ENCODE data around the gene PNKD. TPM values are rescaled to one million over a fixed set of nuclear protein-coding genes. Genes with fewer than 3 reads are reported as not detected.
"Not testable (repeated sequence)": the region's sequence is repeated elsewhere in the genome, so short reads cannot be mapped to it uniquely, and the experiment has no call there.

PNKD gene
- total and polyA plus RNA-seq, 3 donors from 2014 or later, result 79.3 to 90.7 (median 84.2) TPM

GRCh38 chr2:218312267-218312756 is 42.0 kb downstream of the PNKD start:
- H3K27ac ChIP-seq, result peak overlapping the region in 1 of 2 donors; percentile 44
- peaks cover 12% of the 10 kb centered on the region for H3K4me1 ChIP-seq
- no peak for TF ChIP-seq POLR2A (IDR thresholded peaks at IDR 0.05)
- no peak for TF ChIP-seq CTCF (IDR thresholded peaks at IDR 0.05)
- no peak overlapping the region for H3K4me3 ChIP-seq
- no peaks in the 10 kb centered on the region for H3K36me3 ChIP-seq (ENCODE audit: low read depth, missing control alignments)
- 75 to 76% methylated on average over 2 of the region's 2 CpGs for WGBS, 2 donors
- no peaks in the 10 kb centered on the region for H3K27me3 ChIP-seq
- intact Hi-C loops (cut with DNase I; ENCODE audit: low total_unique reads), result no loop called here
- no peaks in the 10 kb centered on the region for H3K9me3 ChIP-seq
- DNase-seq, result no peak

- H3K27ac ChIP-seq, result no peak overlapping the region
- no peak for DNase-seq
- WGBS, 2 donors, result 42 to 67% methylated on average over 1 of the region's 1 CpG
- H3K4me3 ChIP-seq, result no peak overlapping the region
- H3K9me3 ChIP-seq, result no peaks in the 10 kb centered on the region
- TF ChIP-seq POLR2A (IDR thresholded peaks at IDR 0.05), result no peak
- TF ChIP-seq CTCF (IDR thresholded peaks at IDR 0.05), result no peak
- intact Hi-C loops (cut with DNase I; ENCODE audit: low total_unique reads), result no loop called here
- peaks cover 12% of the 10 kb centered on the region for H3K4me1 ChIP-seq
- H3K27me3 ChIP-seq, result no peaks in the 10 kb centered on the region
- H3K36me3 ChIP-seq (ENCODE audit: low read depth, missing control alignments), result no peaks in the 10 kb centered on the region
Observed at GRCh38 chr2:218313356-218313755, 43.0 kb downstream of the PNKD start.

GRCh38 chr2:218314764-218315163 is 44.4 kb downstream of the PNKD start:
- H3K27ac ChIP-seq; DNase-seq; H3K9me3 ChIP-seq; intact Hi-C loops (cut with DNase I; ENCODE audit: low total_unique reads); H3K27me3 ChIP-seq; H3K36me3 ChIP-seq (ENCODE audit: low read depth, missing control alignments); H3K4me3 ChIP-seq: not testable (repeated sequence)
- H3K4me1 ChIP-seq, result peaks cover 12% of the 10 kb centered on the region
- 84 to 96% methylated on average over 4 of the region's 4 CpGs for WGBS, 2 donors

- Histone ChIP-seq H3K27ac (no peak overlapping the region), H3K9me3 (no peaks in the 10 kb centered on the region), H3K4me1 (peaks cover 12% of the 10 kb centered on the region), H3K4me3 (no peak overlapping the region), H3K36me3 (ENCODE audit: low read depth, missing control alignments) (no peaks in the 10 kb centered on the region), H3K27me3 (no peaks in the 10 kb centered on the region)
- intact Hi-C loops (cut with DNase I; ENCODE audit: low total_unique reads), result no loop called here
- WGBS, 2 donors, result 94% methylated on average over 8 of the region's 8 CpGs
- TF ChIP-seq POLR2A (IDR thresholded peaks at IDR 0.05) (no peak), CTCF (IDR thresholded peaks at IDR 0.05) (no peak)
- DNase-seq, result no peak
Observed at GRCh38 chr2:218315397-218315796, 45.1 kb downstream of the PNKD start.

GRCh38 chr2:218317303-218317630 is 46.9 kb downstream of the PNKD start:
- Histone ChIP-seq H3K36me3 (ENCODE audit: low read depth, missing control alignments) (no peaks in the 10 kb centered on the region), H3K4me1 (peaks cover 8% of the 10 kb centered on the region), H3K27ac (no peak overlapping the region), H3K4me3 (no peak overlapping the region), H3K9me3 (no peaks in the 10 kb centered on the region), H3K27me3 (no peaks in the 10 kb centered on the region)
- 80 to 94% methylated on average over 1 of the region's 1 CpG for WGBS, 2 donors
- intact Hi-C loops (cut with DNase I; ENCODE audit: low total_unique reads), result no loop called here
- DNase-seq, result no peak
- TF ChIP-seq CTCF (IDR thresholded peaks at IDR 0.05), result no peak
- no peak for TF ChIP-seq POLR2A (IDR thresholded peaks at IDR 0.05)
